Gastrocnemius medialis (tissue), 4 donors: Measurements from ENCODE around the gene PRMT7.

Experiments
- POLR2A ChIP-seq, 2 donors: fragments of 450-650 bp; IDR thresholded peaks; one replicate each; pipeline ENCODE4 v1.6.1; 2017; ENCODE audit warnings: antibody characterized with exemption in 2 of 2, mild to moderate bottlenecking in 2 of 2, moderate library complexity in 2 of 2
- TF ChIP-seq, protein P1 (sequence below), 5 experiments: fragments of 450-650 bp in 3 of 5; fragments of 200-600 bp in 2 of 5; sonication (generic) in 2 of 5; IDR thresholded peaks in 4 of 5; conservative IDR thresholded peaks in 1 of 5; 1 replicate in 4 of 5; 2 replicates in 1 of 5; pipeline ENCODE4 v1.5.1; 2016 to 2019; ENCODE audit warnings: antibody characterized with exemption in 5 of 5, mild to moderate bottlenecking in 3 of 5, moderate library complexity in 3 of 5

DNA sequence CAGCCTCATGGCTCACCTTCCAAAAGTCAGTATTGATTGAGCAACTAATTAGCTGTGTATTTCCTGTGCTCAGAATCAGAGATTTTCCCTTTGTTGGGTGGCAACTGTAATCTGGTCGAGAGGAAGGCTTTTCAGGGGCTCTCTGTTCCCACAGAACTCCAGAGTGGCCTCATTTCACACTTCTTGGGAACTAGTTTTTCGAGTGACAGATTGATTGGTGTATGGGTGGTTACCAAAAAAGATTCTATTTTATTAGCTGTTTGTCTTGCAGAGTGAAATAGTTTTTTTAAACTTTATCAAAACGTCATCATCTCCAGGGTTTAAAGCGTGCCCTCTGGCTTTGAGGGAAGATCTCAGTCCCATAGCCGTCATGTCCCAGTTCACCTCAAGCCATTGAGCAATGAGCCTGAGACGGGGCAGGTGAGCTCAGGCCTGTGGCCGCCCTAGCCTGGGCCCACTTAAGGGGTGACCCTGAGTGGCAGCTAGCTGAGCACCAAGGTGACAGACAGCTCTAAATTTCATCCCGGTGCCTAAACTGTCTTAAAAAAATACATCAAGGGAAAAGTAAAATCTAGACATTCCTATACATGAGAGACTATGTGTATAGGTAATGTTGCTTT is 84.5 kb downstream of the PRMT7 start:
- TF ChIP-seq, protein P1, sequence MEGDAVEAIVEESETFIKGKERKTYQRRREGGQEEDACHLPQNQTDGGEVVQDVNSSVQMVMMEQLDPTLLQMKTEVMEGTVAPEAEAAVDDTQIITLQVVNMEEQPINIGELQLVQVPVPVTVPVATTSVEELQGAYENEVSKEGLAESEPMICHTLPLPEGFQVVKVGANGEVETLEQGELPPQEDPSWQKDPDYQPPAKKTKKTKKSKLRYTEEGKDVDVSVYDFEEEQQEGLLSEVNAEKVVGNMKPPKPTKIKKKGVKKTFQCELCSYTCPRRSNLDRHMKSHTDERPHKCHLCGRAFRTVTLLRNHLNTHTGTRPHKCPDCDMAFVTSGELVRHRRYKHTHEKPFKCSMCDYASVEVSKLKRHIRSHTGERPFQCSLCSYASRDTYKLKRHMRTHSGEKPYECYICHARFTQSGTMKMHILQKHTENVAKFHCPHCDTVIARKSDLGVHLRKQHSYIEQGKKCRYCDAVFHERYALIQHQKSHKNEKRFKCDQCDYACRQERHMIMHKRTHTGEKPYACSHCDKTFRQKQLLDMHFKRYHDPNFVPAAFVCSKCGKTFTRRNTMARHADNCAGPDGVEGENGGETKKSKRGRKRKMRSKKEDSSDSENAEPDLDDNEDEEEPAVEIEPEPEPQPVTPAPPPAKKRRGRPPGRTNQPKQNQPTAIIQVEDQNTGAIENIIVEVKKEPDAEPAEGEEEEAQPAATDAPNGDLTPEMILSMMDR (IDR thresholded peaks at IDR 0.05 in 4 of 5, conservative IDR thresholded peaks at IDR 0.05 in 1 of 5), result no peak
- no peak for TF ChIP-seq POLR2A (IDR thresholded peaks at IDR 0.05)
